ENCODE results near the gene NWD2.

The NWD2 gene

DNA sequence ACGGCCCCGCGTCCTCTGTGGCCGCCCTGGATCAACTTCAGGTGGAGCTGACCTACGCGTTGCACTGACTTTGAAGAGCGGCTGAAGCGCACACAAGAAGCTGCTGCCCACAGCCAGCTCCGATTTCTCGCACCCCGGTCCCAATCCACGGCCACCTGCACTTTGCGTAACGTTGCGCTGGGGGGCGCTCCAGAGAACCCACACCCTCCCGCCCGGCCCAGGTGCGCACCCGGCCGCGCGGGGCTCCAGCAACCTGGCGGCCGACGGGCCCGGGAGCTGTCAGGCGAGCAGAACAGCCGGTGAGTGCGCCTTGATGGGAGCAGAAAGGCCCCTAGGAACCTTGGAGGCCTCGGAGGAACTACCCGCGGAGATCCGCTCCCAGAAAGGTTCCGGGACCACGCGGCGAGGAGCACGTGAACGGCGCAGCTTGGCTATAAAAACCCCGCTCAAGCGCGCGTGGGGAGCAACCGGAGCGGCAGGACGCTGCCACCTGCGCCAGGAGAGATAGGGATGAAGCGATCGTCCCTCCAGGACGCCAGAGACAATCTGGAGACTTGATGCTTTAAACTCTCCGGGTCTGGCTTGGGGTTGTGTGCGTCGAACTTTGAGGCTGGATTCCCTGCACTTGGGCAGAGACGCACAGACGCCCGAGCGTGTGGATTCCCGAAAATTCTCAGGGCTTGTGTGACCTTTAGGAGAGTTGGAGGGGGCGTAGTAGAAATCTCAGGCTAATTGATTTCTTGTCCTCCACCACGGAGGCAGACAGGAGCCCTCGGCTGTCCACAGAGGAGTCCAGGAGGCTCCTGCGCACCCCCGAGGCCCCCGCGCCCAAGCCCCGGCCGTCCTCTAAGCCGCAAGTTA, 591 bp upstream of the NWD2 start:
- no peaks in the 10 kb centered on the region for H3K36me3 Mint-ChIP-seq (ENCODE audit: low read depth)
- H3K4me3 Mint-ChIP-seq: no peak overlapping the region
- H3K27ac Mint-ChIP-seq: no peak overlapping the region
- H3K4me1 Mint-ChIP-seq: peaks cover 1% of the 10 kb centered on the region
- no peaks in the 10 kb centered on the region for H3K9me3 Mint-ChIP-seq
- peaks cover 33% of the 10 kb centered on the region for H3K27me3 Mint-ChIP-seq
- DNase-seq: no peak
- no peak for ATAC-seq

DNA sequence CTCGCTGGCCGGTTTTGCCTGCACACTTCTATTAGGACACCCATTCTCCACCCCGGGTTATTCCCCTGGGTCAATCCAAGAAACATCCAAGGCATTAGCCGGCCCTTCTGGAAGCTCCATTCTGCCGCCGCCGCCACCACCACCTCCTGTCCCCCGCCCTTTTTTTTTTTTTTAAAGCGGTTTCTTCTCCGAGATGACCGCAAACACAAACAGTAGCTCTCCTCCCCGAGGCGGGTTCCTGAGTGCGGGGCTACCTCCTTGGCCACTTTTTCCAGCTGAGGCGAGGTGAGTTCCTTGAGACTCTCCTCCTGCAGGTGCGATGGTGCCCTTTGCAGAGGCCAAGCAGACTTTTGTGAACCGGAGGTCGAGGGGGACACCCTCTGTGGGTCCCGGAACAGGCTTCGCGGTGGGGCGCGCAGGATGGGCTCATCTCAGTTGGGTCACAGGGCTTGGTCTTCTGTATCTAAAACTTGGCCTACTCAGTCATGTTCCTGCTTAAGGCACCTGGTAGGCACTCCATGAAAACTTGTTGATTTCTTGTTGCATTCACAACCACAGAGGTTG, 930 bp downstream of the NWD2 start:
- H3K4me3 Mint-ChIP-seq: no peak overlapping the region
- no peak for DNase-seq
- no peak for ATAC-seq
- H3K27me3 Mint-ChIP-seq: peaks cover 37% of the 10 kb centered on the region
- no peaks in the 10 kb centered on the region for H3K36me3 Mint-ChIP-seq (ENCODE audit: low read depth)
- H3K4me1 Mint-ChIP-seq: peaks cover 1% of the 10 kb centered on the region
- no peaks in the 10 kb centered on the region for H3K9me3 Mint-ChIP-seq
- H3K27ac Mint-ChIP-seq: no peak overlapping the region

- Mint-ChIP-seq H3K9me3 (no peaks in the 10 kb centered on the region), H3K27me3 (peaks cover 39% of the 10 kb centered on the region), H3K36me3 (ENCODE audit: low read depth) (no peaks in the 10 kb centered on the region), H3K4me3 (no peak overlapping the region), H3K4me1 (peaks cover 1% of the 10 kb centered on the region), H3K27ac (no peak overlapping the region)
- DNase-seq (no peak), ATAC-seq (no peak)
These were observed 2.3 kb downstream of the NWD2 start for GRCh38 chr4:37246891-37247290.

GRCh38 chr4:37258221-37258620, 13.7 kb downstream of the NWD2 start:
- H3K36me3 Mint-ChIP-seq (ENCODE audit: low read depth): no peaks in the 10 kb centered on the region
- no peaks in the 10 kb centered on the region for H3K27me3 Mint-ChIP-seq
- no peak overlapping the region for H3K27ac Mint-ChIP-seq
- no peak overlapping the region for H3K4me3 Mint-ChIP-seq
- no peak for ATAC-seq
- H3K4me1 Mint-ChIP-seq: no peaks in the 10 kb centered on the region
- H3K9me3 Mint-ChIP-seq: no peaks in the 10 kb centered on the region
- no peak for DNase-seq

DNA sequence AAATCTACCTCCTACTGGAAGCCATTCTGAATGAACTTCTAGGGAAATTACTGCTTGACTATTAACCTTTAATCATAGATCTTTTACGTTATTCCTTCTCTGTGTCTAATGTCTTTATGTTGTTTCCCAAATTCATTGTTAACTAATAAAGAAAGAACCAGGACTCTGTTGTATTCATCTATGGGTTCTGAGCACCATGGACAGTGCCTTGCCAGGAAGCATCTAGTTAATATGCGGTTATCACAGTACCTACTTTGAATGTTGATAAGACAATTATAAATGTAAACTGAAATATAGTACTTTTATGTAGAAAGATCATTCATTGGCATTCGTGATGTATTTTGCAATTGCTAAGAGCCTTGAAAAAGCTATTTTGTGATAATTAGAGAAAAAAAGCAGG, 23.8 kb downstream of the NWD2 start:
- peaks cover 6% of the 10 kb centered on the region for H3K27me3 Mint-ChIP-seq
- H3K4me3 Mint-ChIP-seq: no peak overlapping the region
- H3K36me3 Mint-ChIP-seq (ENCODE audit: low read depth): no peaks in the 10 kb centered on the region
- no peak for DNase-seq
- ATAC-seq: no peak
- H3K27ac Mint-ChIP-seq: no peak overlapping the region
- no peaks in the 10 kb centered on the region for H3K4me1 Mint-ChIP-seq
- no peaks in the 10 kb centered on the region for H3K9me3 Mint-ChIP-seq

DNA sequence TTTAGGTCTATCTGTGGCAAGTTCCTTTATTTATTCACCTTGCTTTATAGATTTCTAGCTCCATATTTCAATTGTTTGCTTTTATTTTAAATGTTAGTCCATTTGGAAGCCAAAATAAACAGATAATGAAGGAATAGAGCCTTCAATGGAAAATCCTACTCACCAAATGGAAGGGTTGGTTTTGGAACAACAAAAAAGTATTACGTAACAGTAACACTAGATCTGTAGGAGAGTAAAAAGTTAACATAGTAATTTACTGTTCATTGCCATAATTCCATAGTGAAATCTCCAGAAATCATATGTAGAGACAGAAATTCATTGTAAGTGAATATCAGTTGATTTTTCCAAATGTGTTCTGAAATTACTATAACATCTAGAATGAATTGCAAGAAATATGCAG, 34.6 kb downstream of the NWD2 start:
- H3K27me3 Mint-ChIP-seq: no peaks in the 10 kb centered on the region
- DNase-seq (no peak), ATAC-seq (no peak)
- H3K36me3 Mint-ChIP-seq (ENCODE audit: low read depth): no peaks in the 10 kb centered on the region
- H3K4me3 Mint-ChIP-seq: no peak overlapping the region
- H3K27ac Mint-ChIP-seq: no peak overlapping the region
- peaks cover 8% of the 10 kb centered on the region for H3K9me3 Mint-ChIP-seq
- H3K4me1 Mint-ChIP-seq: no peaks in the 10 kb centered on the region

DNA sequence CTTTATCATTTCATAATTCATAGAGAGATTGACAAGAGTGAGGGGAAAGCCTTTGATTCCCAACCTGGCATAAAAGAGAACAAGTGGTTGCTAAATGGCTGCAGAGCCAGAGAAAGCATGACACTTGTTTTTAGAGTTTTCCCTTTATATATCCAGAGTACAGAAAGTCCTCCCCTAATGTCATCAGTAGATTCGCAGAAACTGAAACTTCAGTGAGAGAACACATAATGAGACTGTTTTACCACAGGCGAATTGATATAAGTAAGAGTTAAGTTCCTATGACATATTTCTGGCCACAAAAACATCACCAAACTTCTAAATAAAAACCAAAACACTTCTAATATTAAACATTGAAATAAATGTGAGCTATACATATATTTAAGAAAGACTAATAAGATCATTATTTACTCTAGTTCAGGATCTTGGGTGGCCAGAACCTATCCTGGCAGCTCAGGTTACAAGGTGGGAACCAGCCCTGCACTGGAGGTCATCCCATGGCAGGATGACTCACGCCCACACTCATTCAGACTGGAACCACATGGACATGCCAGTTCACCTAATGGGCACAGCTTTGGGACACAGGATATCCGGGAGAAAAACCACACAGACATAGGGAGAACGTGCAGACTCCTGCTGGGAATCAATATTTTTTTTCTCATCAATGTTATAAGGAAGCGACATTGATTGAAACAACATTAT, 35.5 kb downstream of the NWD2 start:
- ATAC-seq (no peak), DNase-seq (no peak)

GRCh38 chr4:37299468-37299867, 54.9 kb downstream of the NWD2 start:
- ATAC-seq (no peak), DNase-seq (no peak)
- Mint-ChIP-seq H3K27me3 (peaks cover 2% of the 10 kb centered on the region), H3K4me1 (no peaks in the 10 kb centered on the region), H3K27ac (no peak overlapping the region), H3K36me3 (ENCODE audit: low read depth) (no peaks in the 10 kb centered on the region), H3K9me3 (no peaks in the 10 kb centered on the region), H3K4me3 (no peak overlapping the region)

More for the DNA sequence above, 35.5 kb downstream of the NWD2 start:
- no peaks in the 10 kb centered on the region for H3K36me3 Mint-ChIP-seq (ENCODE audit: low read depth)
- no peak overlapping the region for H3K27ac Mint-ChIP-seq
- no peaks in the 10 kb centered on the region for H3K4me1 Mint-ChIP-seq
- no peak overlapping the region for H3K4me3 Mint-ChIP-seq
- no peaks in the 10 kb centered on the region for H3K27me3 Mint-ChIP-seq
- H3K9me3 Mint-ChIP-seq: peaks cover 8% of the 10 kb centered on the region

GRCh38 chr4:37304612-37305011, 60.1 kb downstream of the NWD2 start:
- no peaks in the 10 kb centered on the region for H3K4me1 Mint-ChIP-seq
- no peak for DNase-seq
- no peak overlapping the region for H3K27ac Mint-ChIP-seq
- H3K4me3 Mint-ChIP-seq: no peak overlapping the region
- no peak for ATAC-seq
- H3K9me3 Mint-ChIP-seq: no peaks in the 10 kb centered on the region
- H3K36me3 Mint-ChIP-seq (ENCODE audit: low read depth): no peaks in the 10 kb centered on the region
- peaks cover 2% of the 10 kb centered on the region for H3K27me3 Mint-ChIP-seq

DNA sequence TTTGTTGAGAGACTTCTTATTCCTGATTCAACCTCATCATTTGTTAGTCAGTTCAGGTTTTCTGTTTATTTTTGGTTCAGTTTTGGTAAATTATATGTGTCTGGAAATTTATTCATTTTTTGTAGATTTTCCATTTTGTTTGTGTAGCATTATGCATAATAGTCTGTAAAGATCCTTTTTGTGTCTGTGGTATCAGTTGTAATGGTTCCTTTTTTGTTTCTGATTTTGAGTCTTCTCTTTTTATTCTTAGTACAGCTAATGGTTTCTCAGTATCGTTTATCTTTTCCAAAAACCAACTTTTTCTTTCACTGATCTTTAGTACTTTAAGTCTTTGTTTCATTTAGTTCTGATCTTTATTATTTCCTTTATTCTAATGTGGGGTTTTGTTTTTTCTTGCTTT, 61.4 kb downstream of the NWD2 start:
- H3K27ac Mint-ChIP-seq: no peak overlapping the region
- H3K36me3 Mint-ChIP-seq (ENCODE audit: low read depth): no peaks in the 10 kb centered on the region

DNA sequence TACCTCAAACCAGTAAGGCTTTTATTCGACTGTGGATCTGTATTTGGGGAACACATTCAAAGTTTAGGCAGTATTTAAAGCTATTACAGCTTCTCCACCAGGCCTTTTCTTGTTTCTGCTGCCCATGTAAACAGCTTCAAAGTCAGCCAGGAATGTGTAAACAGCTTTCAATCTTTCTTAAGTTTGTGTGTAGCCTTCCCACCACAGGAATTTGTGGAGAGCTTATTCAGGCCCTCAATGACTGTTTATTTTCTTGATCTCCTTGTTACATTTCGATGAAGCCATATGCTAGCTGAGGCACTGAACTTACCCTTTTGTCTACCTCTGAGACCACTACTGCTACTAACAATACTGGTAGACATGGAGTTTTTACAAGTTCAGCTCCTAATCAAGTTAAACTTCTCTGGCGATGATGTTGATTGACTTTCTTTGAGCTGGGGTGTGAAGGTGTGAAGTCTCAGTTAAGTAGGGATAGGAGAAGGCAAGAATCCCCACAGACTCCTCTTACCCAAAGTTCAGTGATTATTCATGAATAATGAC, 72.6 kb downstream of the NWD2 start:
- peaks cover 7% of the 10 kb centered on the region for H3K27me3 Mint-ChIP-seq
- DNase-seq (no peak), ATAC-seq (no peak)
- peaks cover 9% of the 10 kb centered on the region for H3K9me3 Mint-ChIP-seq
- no peak overlapping the region for H3K27ac Mint-ChIP-seq
- H3K4me3 Mint-ChIP-seq: no peak overlapping the region
- H3K4me1 Mint-ChIP-seq: no peaks in the 10 kb centered on the region
- no peaks in the 10 kb centered on the region for H3K36me3 Mint-ChIP-seq (ENCODE audit: low read depth)

More for the DNA sequence above, 61.4 kb downstream of the NWD2 start:
- Mint-ChIP-seq H3K4me3 (no peak overlapping the region), H3K27me3 (peaks cover 2% of the 10 kb centered on the region), H3K9me3 (no peaks in the 10 kb centered on the region), H3K4me1 (no peaks in the 10 kb centered on the region)
- DNase-seq: no peak
- no peak for ATAC-seq

GRCh38 chr4:37320513-37321235, 76.1 kb downstream of the NWD2 start:
- no peak overlapping the region for H3K27ac Mint-ChIP-seq
- no peak overlapping the region for H3K4me3 Mint-ChIP-seq
- ATAC-seq (no peak), DNase-seq (no peak)
- no peaks in the 10 kb centered on the region for H3K4me1 Mint-ChIP-seq
- no peaks in the 10 kb centered on the region for H3K36me3 Mint-ChIP-seq (ENCODE audit: low read depth)
- peaks cover 11% of the 10 kb centered on the region for H3K27me3 Mint-ChIP-seq
- H3K9me3 Mint-ChIP-seq: no peaks in the 10 kb centered on the region

DNA sequence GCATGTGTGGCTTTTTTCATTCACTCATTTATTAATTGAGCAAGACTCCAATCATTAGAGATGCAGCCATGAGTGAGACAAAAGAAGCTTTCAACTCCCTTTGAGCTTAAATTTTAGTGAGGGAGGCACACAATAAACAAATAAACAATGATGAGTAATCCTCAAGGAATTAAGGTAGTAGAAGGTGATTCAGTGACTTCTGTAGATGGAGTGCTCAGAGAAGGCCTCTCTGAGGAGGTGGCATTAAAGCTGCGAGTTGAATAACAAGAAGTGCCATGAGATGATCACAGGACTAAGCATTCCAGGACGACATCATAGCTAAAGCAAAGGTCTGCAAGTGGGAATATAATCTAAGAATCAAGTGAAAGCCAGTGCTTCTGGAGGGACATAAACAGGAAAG, 77.6 kb downstream of the NWD2 start:
- Mint-ChIP-seq H3K27me3 (peaks cover 11% of the 10 kb centered on the region), H3K4me1 (no peaks in the 10 kb centered on the region)
- no peak for ATAC-seq

DNA sequence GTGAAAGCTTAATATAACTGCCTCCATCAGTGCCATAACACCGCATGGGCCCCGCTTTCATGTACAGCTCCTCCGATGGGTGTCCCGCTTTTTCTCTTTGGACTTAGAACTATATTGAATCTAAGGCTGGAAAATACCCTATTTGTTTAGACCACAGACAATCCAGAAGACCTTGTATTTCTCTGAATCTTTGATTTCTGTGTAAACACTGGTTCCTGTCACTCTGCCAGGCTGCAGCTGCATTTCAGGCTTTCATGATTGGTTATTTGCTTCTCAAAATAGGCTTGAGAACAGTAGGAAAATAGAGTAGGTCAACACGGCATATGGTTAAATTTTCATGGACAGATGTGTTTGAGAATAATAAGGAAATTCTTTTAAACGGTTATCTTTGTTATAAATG, 80.0 kb downstream of the NWD2 start:
- no peak overlapping the region for H3K4me3 Mint-ChIP-seq
- H3K27ac Mint-ChIP-seq: no peak overlapping the region
- ATAC-seq: no peak
- H3K9me3 Mint-ChIP-seq: no peaks in the 10 kb centered on the region
- H3K36me3 Mint-ChIP-seq (ENCODE audit: low read depth): no peaks in the 10 kb centered on the region
- DNase-seq: no peak
- peaks cover 11% of the 10 kb centered on the region for H3K27me3 Mint-ChIP-seq
- H3K4me1 Mint-ChIP-seq: no peaks in the 10 kb centered on the region

More for the DNA sequence above, 77.6 kb downstream of the NWD2 start:
- Mint-ChIP-seq H3K9me3 (no peaks in the 10 kb centered on the region), H3K36me3 (ENCODE audit: low read depth) (no peaks in the 10 kb centered on the region), H3K4me3 (no peak overlapping the region), H3K27ac (no peak overlapping the region)
- no peak for DNase-seq

Data from activated naive CD8-positive, alpha-beta T cell treated with anti-CD3 and anti-CD28 coated beads, Interleukin-2, amount 50 U/mL, for 24 hours (primary cell).